HG03521 (cell line): Measurements from ENCODE around the gene KCNIP1.

Experiments used
- ATAC-seq: cut with Tn5 transposase; IDR thresholded peaks from one replicate; pipeline ENCODE4 v1.9.1; 2021; ENCODE audit warnings: mild to moderate bottlenecking, moderate library complexity; ENCODE audit not compliant: unreplicated experiment

The KCNIP1 gene

DNA sequence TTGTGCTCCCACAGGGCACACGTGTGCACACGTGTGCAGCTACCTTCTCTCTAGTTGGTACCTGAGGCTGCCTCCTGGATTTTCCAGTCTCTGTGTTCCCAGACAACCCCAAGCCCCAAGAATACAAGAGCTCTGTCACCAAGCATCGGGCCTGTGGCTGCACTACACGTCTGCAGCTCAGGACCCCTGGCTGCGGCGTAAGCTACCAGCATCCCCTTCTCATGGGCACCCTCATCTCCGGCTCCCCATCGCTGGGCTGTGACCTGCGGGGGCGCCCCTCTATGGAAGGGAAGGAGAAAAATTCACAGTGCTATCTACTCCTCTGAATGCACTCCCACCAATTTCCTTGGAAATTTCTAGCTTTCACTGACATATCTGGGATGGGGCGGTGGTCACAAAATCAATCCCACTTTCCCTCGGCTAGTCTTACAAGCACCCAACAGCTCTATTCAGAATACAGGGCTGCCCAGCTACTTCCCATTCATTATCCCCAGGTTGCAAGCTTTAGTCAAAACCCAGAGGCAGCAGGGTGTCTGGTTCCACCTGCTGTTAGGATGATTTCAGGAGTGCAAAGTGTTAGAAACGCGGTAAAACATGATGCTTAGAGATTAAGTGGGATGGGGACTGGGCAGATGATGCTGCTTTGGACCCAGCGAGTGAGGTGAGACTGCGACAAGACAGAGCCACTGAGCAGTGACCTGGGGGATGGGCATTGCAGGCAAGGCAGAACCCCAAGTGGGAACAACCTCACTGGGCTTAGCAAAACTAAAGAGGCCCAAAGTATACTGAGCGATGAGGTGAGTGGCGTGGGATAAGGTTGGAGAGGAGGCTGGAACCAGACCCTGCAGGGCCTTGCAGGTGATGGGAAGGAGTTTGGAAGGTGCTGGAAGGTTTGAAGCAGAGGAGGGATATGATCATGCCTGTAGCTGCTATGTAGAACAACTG, 121.7 kb downstream of the KCNIP1 start:
- no peak for ATAC-seq

GRCh38 chr5:170626507-170627150, 122.8 kb downstream of the KCNIP1 start:
- ATAC-seq = no peak

GRCh38 chr5:170627271-170627670, 123.5 kb downstream of the KCNIP1 start:
- ATAC-seq = no peak

DNA sequence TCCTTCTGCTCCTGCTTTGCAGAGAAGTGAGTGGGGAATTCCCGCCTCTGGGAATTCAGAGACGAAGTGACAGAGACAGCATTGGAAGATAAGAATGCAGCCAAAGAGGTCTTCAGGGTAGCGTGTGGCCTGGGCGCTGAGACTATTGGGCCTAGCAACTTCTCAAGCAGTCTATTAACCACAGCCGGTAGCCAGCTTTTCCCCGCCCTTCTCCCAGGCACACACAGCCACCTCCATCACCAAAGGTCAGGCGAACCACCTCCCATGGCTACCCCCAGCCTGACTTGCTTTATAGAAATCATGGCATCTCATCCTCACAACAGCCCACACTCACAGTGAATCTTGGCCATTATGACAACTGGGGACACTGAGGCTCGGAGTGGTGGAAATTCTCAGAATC, 124.2 kb downstream of the KCNIP1 start:
- no peak for ATAC-seq

GRCh38 chr5:170628691-170629565, 125.1 kb downstream of the KCNIP1 start:
- ATAC-seq = no peak

DNA sequence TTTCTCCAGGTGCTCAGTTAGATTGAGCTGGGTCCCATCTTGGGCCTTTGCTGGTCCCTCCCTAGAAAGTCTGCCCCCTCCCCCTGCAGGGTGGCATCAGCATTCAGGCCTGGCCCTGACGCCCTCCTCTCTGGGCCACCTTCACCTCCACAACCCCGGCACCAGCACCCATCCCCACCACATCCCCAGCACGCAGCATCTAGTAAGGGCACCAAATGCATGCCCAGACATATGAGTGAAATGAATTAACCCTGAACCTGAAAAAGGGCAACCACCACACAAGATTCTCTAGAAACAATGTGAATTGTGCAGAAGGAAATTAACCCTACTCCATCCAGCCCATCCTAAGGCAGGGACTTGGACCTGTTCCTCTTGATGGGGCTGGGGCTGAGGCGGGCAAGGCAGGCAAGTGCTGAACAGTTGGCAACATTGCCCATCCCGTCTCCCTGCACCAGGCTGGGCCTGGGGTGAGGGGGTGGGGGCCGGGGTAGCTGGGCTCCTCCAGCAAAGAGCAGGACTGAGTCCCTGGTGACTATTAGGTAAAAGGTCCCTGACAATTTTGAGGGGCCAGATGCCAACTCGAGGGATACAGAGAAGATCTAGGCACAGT, 125.9 kb downstream of the KCNIP1 start:
- ATAC-seq = no peak

GRCh38 chr5:170630226-170630625, 126.4 kb downstream of the KCNIP1 start:
- ATAC-seq = no peak

DNA sequence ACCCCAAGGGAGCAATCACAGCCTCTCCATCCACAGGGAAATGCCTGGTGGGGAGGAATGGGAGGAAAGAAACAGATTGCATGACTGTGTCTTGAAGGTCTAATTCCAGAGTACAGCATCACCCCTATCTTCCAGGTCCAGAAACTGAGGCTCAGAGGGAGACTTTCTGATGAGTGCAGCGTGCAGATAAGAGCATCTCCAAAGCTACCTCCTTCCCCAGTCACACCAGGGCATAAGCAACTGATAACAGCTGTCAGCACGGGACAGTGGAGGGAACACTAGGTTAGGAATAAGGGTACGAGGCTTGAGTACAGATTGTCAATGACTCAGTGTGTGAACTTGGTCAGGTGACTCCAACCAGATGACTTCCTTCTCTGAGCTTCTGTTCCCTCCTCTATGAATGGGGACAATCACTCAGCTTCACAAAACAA, 126.9 kb downstream of the KCNIP1 start:
- ATAC-seq = no peak

GRCh38 chr5:170631466-170632195, 127.8 kb downstream of the KCNIP1 start:
- no peak for ATAC-seq

DNA sequence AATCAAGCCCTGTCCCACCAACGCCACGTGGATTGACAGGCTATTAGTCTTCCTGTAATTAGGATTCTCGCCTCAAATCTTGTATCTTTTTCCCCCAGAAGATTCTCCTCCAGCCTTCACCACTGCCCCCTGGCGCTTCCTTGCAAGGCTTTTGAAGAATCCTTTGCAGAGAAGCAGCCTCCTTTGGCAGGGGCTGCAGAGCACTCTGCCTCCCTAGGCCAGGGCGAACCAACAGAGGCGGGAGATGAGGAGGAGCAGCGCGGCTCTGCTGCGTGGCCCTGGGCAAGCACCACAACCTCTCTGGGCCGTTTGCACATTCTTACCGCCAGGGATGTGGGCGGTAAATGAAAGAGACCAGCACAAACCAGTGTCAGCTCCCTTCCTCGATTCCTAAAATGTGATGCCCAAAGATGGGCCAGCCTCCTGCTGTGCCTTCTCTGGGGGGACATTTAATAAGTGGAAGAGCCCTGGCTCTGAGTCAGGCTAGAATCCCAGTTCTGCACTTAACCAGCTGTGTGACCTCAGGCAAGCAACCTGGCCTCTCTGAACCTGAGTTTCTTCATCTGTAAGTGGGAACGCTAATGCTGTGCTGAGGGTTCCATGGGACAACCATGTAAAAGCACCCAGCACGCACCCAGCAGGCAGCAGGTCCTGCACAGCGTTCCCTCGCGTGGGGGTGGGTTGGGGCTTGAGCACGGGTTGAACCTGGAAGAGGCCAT, 128.6 kb downstream of the KCNIP1 start:
- no peak for ATAC-seq

- peak; percentile 52 for ATAC-seq
Measured at GRCh38 chr5:170632985-170633234, 129.1 kb downstream of the KCNIP1 start.

- no peak for ATAC-seq
Measured at GRCh38 chr5:170633235-170634081, 129.6 kb downstream of the KCNIP1 start.

DNA sequence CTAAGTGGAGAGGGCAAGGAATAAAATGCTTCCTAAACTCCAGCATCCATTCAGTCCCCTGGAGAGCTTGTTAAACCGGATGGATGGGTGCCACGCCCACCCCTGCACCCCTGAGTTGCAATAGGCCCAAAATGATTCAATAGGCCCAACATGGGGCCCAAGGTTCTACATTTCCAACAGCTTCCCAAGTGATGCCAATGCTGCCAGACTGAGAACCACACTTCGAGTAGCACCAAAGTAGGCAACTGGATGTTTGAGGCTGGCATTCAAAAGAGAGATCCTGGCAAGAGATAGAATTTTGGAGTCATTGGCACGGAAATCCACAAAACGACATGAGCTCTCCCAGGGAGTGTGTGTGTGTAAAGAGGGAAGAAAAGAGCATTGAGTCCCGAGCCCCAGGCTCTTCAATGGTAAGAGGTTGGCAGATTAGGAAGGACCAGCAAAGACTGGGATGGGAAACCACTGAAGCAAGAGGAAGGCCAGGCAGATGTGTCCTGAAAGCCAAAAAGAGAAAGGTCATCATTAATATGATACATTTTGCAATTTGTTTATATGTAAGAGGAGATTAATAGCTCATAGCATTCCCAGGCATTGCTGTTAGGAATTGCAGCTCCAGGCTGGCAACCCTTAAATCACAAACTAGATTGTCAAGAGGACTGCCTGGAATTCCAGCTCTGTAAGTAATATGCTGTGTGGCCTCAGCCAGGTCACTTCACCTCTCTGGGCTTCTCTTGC, 130.6 kb downstream of the KCNIP1 start:
- no peak for ATAC-seq

DNA sequence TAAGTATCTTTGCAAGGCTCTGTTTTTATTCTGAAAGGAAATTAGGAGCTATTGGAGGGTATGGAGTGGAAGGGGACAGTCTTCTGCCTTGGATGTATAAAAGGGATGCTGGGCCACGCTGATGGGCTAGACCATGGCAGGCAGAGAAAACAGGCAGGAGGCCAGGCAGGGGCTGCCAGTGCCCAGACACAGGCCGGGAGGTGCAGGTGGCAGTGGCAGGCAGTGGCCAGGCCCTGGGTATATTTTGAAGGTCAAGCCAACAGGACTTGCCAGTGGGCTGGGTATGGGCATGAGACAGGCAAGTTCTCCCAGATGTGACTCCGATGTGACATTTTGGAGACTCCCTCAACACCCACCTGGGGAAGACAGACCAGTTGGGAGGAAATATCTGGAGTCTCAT, 131.9 kb downstream of the KCNIP1 start:
- no peak for ATAC-seq

DNA sequence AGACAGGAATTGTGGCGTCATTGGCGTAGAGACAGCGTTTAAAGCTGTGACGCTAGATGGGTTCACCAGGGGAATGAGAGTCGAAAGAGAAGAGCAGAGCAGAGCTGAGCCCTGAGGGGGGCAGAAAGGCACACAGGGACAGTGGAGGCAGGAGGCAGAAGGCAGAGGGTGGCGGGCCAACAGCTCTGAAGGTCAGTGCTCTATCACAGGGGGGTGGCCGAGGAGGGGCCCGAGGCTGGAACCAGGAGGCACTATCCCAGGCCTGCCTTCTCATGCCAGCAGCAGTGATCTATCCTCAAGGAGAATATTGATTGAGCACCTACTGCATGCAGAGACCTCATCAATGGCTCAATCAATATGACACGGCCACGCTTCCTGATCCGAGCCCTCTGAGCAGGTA, 132.4 kb downstream of the KCNIP1 start:
- ATAC-seq = no peak

DNA sequence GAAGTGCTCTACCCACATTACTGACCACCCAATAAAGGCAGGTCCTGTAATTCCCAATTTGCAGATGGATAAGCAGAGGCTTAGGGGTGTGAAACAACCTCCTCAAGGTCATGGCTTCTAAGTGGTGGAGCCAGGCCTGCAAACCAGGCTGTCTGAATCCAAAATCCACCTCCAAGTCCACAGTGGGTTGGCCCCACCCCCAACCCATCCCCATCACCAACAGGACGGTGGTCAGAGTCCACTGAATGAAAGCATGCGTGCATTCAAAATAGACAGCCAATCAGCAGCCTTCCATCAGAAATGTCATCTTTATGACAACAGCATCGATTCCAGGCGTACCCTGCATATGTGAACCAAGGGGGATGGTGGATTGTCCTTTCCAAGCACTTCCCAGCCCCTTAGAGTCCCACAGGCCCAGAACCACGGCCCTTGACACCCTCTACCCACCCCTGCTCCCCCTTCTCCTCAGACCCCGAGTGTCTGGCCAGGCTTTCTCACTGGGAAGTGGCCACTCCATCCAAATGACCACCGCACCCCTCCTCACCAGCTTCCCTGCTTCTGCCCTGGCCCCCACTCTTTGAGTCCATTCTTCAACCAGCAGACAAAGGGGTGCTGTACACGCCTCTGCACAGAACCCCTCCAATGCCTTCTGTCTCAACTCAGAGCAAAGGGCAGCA, 133.1 kb downstream of the KCNIP1 start:
- no peak for ATAC-seq

DNA sequence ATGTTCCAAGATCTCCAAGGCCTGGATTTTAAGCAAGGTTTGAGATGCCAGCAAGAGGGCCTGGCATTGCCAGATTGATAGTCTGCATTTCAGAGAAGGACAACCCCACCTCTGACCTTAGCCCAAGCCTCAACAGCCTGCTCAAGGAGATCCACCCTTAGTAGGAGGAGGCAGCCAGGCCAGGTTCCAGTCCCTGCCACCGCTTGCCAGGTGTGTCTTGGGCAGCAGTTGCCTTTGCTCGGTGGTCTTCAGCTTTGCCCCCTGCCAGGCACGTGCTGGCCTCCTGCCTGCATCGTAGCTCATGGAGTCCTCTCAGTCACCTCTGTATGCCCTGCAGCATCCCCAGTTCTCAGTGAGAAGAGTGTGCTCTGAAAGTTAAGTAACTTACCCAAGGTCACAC, 134.2 kb downstream of the KCNIP1 start:
- ATAC-seq = no peak
